Coronary artery (tissue), 2 donors: ENCODE measurements around the gene TSPAN32.

ENCODE experiments used
- DNase-seq: peaks from one replicate; pipeline ENCODE4 v3.0.0-alpha.2; 2017; ENCODE audit warnings: low spot score
- H3K27ac ChIP-seq, 2 donors: fragments of 200-600 bp; sonication (generic); one replicate each; pipeline ENCODE4 v1.5.1; 2016 to 2019
- H3K4me3 ChIP-seq: fragments of 200-600 bp; sonication (generic); 2 replicates; pipeline ENCODE4 v1.5.1; 2016; ENCODE audit warnings: mild to moderate bottlenecking, moderate library complexity
- TF ChIP-seq, protein P1 (sequence below): fragments of 200-600 bp; sonication (generic); IDR thresholded peaks from one replicate; pipeline ENCODE4 v1.5.1; 2019; ENCODE audit warnings: antibody characterized with exemption

TSPAN32 gene

DNA sequence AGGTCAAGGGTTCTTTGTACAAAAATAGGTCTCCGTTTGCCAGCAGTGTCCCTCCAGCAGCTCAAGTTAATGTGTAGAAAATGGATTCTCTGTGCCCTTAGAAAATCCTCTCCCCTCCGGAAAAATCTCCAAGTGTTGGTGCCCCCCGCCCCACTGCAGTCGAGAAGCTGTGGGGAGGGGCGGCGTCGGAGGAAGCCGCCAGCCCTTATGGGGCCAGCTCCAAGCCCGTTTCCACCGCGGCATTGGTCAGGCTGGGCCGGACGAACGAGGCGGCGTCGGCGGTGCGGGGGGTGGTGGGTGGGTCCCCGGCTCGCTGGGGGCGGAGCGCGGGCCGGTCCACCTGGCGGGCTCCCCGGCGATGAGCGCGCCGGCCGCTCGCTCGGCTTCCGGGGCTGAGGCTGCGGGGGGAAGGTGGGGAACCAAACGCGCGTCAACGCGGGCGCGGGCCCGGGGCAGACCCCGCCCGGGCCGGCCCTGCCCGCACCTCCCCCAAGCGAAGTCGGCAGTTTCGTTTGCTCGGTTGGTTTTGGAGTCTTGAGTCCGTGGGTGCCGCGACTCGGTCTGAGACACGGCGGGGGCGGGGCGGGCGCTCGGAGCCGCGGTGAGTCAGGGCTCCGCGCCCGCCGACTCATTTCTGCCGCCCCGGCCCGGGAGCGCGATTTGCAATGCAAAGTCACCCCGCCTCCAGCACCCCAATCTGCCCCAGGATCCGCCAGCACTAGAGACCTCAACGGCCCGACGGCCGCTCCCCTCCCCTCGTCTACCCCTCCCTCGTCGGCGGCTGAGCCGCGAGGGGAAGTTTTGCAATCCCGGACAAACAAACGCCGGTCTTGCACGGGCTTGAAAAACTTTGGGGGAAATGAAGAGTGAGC is 32.8 kb upstream of the TSPAN32 start:
- peak overlapping the region in 1 of 2 donors; percentile 52 for H3K27ac ChIP-seq
- TF ChIP-seq, protein P1, sequence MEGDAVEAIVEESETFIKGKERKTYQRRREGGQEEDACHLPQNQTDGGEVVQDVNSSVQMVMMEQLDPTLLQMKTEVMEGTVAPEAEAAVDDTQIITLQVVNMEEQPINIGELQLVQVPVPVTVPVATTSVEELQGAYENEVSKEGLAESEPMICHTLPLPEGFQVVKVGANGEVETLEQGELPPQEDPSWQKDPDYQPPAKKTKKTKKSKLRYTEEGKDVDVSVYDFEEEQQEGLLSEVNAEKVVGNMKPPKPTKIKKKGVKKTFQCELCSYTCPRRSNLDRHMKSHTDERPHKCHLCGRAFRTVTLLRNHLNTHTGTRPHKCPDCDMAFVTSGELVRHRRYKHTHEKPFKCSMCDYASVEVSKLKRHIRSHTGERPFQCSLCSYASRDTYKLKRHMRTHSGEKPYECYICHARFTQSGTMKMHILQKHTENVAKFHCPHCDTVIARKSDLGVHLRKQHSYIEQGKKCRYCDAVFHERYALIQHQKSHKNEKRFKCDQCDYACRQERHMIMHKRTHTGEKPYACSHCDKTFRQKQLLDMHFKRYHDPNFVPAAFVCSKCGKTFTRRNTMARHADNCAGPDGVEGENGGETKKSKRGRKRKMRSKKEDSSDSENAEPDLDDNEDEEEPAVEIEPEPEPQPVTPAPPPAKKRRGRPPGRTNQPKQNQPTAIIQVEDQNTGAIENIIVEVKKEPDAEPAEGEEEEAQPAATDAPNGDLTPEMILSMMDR, result no peak
- peak overlapping the region; percentile 74 for H3K4me3 ChIP-seq
- DNase-seq, result peak; percentile 73

DNA sequence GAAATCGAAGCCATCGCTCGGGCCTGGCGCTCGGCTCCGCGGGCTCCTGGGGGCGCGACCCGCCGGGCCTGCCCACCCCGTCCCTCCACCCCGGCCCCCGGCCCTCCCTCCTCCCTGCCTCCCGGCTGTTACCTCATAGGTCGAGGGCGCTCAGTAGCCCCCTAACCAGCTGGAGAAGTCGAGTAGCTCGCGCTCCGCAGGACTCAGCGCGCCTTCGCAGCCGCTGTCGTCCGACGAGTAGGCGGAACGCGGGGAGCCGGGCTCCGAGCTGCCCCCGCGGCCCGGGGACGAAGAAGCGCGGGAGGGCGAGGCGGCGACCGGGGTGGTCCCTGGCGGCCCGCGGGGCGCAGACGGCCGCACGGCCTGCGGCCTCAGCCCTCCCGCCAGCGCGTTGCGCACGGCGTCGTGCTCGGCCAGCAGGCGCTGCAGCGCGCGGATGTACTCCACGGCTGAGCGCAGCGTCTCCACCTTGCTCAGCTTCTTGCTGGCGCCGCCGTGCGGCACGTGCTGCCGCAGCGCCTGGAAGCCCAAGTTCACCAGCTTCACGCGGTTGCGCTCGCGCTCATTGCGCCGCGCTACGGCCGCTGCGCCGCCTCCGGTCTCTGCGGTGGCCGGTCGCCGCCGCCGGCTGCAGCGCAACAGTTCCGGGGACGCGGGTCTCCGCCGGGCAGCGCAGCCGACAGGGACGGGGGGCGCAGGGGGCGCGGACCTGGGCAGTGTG is 32.1 kb upstream of the TSPAN32 start:
- TF ChIP-seq, protein P1, result no peak
- DNase-seq, result peak; percentile 72
- Histone ChIP-seq H3K4me3 (peak overlapping the region; percentile 74), H3K27ac (peak overlapping the region in 1 of 2 donors; percentile 52)

DNA sequence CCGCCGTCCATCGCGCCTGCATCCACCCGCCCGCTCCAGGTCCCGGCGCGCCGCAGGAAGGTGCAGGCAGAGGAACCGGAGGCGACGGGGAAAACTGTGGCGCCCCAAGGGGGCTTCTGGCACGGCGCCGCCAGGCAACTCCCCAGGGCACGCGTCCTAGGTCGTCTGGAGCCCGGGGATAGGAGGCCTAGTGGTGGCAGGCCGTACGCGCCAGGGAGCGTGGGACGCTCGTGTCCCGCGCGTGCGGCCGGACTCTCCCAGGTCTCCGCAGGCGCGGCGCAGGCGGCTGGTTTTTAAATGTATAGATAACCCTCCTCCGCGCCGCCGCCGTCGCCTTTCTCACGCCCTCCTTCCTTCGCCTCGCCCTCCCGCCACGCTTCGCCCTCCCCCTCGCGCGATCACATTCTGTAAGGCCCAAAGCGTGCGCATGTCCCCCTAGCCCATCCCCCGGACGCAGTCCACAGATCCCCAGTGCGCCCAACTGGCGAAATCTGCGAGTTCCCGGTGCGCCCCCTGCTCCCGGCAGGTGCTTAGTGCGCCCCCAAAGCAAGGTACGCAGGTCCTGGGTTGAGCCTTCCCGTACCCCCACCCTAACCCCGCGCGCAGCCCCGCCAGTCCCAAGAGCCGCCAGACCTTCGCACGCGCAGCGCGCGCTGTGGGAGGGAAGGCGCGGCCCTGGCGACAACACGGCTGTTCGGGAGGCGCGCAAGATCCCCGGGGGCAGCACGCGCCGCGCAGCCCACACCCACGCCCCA is 31.3 kb upstream of the TSPAN32 start, which contains the start of gene ASCL2:
Gene ASCL2 (minus strand): TSS at position 267 of the 755 bp plus-strand sequence. CDS start 256 bp downstream, at position 11.
- TF ChIP-seq, protein P1, result no peak
- peak; percentile 41 for DNase-seq
- H3K4me3 ChIP-seq, result peak within 1 kb of the TSS; percentile 74
- H3K27ac ChIP-seq, result peak within 1 kb of the TSS in 1 of 2 donors; percentile 52

DNA sequence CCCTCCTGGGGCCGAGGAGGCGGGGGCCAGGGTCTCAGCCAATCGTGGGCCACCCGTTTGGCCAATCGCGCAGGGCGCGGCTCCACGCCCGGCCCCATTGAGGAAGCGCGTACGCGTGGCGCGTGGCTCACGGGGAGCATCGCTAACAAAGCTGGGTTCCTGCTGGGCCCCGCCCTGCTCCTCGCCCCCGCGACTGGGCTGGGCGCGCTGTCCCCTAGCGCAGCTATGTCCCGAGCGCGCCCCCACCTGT is 30.8 kb upstream of the TSPAN32 start:
- peak overlapping the region; percentile 74 for H3K4me3 ChIP-seq
- TF ChIP-seq, protein P1, result no peak
- peak; percentile 68 for DNase-seq
- no peak overlapping the region for H3K27ac ChIP-seq

DNA sequence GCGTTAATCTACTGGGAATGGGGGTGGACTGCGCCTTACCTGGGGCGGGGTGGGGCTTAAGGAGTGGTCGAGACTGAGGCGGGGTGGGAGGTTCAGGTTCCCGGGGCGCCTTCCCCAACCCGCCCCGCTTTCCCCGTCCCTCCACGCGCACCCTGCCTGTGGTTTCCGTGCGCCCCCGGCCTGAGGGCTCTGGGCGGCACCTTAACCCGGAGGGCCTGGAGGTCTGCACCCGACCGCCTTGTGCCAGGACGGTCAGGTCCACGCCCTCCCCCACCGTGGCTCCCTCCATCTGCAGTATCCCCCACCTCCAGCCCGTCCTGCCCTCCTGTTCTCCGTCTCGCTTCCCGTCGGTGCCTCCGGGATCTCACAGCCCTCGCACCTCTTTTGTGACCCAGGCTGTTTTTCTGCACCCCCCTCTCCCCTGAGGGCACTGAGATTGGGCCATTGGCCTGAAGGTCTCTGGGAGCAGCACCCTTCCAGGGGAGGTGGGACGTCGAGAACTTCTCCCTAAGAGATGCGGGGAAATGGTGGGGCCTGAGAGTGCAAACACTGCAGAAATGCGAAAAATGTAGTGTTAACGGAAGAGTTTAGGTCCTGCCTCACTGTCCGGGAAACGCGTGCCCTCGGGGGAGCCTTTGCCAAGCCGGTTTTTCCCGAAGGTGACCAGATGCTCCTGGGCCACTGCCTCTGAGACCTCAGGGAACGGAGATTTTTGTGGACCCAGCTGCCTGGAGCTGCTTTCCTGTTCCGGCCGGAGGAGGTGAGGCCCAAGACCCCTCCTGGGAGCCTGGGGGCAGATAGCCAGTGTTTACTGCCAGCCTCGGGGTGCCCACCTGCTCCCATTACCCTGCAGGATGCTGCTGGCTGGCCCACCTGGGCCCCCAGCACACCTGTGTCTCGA is 30.2 kb upstream of the TSPAN32 start:
- TF ChIP-seq, protein P1, result no peak
- H3K4me3 ChIP-seq, result peak overlapping the region; percentile 74
- no peak overlapping the region for H3K27ac ChIP-seq
- DNase-seq, result peak; percentile 65
